ENCODE results near the gene GALNT18.

DNA sequence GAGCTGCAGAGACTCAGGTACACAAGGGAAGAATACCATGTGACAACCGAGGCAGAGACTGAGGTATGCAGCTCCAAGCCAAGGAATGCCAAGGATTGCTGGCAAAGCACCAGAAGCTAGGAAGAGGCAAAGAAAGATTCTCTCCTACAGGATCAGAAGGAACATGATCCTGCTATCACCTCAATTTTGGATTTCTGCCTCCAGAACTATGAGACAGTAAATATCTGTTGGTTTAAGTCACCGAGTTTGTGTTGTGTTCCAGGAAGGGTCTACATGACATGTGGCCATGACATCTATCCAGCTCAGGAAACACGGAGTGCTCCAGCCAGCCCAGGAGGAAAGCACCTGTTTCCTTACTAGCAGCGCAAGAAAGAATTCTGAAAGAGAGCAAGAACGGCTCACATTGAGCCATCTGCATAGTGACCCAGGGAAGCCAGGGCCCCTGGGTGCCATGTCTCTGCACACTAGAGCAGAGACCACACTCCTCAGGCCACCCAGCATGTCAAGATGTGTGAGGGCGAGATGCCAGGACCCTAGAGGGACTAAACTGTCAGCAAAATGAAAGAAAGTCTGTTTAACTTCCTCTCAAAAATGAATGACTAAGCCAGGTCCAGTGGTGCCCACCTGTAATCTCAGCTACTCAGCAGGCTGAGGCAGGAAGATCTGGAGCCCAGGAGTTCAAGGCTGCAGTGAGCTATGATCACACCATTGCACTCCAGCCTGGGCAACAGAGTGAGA is 35.6 kb upstream of the GALNT18 start:
- TF ChIP-seq, protein P1, sequence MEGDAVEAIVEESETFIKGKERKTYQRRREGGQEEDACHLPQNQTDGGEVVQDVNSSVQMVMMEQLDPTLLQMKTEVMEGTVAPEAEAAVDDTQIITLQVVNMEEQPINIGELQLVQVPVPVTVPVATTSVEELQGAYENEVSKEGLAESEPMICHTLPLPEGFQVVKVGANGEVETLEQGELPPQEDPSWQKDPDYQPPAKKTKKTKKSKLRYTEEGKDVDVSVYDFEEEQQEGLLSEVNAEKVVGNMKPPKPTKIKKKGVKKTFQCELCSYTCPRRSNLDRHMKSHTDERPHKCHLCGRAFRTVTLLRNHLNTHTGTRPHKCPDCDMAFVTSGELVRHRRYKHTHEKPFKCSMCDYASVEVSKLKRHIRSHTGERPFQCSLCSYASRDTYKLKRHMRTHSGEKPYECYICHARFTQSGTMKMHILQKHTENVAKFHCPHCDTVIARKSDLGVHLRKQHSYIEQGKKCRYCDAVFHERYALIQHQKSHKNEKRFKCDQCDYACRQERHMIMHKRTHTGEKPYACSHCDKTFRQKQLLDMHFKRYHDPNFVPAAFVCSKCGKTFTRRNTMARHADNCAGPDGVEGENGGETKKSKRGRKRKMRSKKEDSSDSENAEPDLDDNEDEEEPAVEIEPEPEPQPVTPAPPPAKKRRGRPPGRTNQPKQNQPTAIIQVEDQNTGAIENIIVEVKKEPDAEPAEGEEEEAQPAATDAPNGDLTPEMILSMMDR (optimal IDR thresholded peaks at IDR 0.05 in 1 of 3, IDR thresholded peaks at IDR 0.05 in 1 of 3, conservative IDR thresholded peaks at IDR 0.05 in 1 of 3; ENCODE audit: extremely low read depth in 1 of 3, insufficient read depth in 2 of 3, low read length in 3 of 3) = no peak
- no peak for TF ChIP-seq EZH2 (IDR thresholded peaks at IDR 0.05; ENCODE audit: low read length)

Data from keratinocyte (primary cell).